PC-3 (cell line): ENCODE data around the gene PRPF31. TPM values are rescaled to one million over a fixed set of nuclear protein-coding genes. Genes with fewer than 3 reads are reported as not detected.

Experiments used
- ATAC-seq: fragments of 200-7000 bp; cut with Tn5 transposase; 2 replicates; pipeline ENCODE4 v1.9.1; 2020; ENCODE audit warnings: mild to moderate bottlenecking, moderate library complexity
- BruUV-seq: library from RNA; stranded (reverse); fragments of 400-500 nt; replicated peaks from 2 replicates; lab custom pipeline; 2021; lab: Mats Ljungman, UMichigan
- CTCF ChIA-PET: fragments of 300-600 bp; sonication (Branson Sonifier 250); formaldehyde crosslinking; loops from one replicate; lab custom pipeline; 2022; ENCODE audit warnings: antibody characterized with exemption; lab: Charles Lee
- POLR2A ChIA-PET: fragments of 300-600 bp; sonication (Branson Sonifier 250); formaldehyde crosslinking; loops from one replicate; lab custom pipeline; 2022; ENCODE audit warnings: antibody characterized with exemption; ENCODE audit not compliant: unreplicated experiment; lab: Charles Lee
- DNase-seq: peaks from one replicate; pipeline ENCODE4 v3.0.0-alpha.2; 2015
- H2AFZ ChIP-seq: fragments of 300-600 bp; sonication (generic); 2 replicates; pipeline ENCODE4 v1.6.0; 2016; ENCODE audit warnings: antibody characterized with exemption, low read length
- H3F3A ChIP-seq: fragments of 300-600 bp; sonication (generic); one replicate; pipeline ENCODE4 v1.6.0; 2017; ENCODE audit warnings: antibody characterized with exemption, low read length, control low read depth, mild to moderate bottlenecking; ENCODE audit not compliant: unreplicated experiment
- H3K27ac ChIP-seq: fragments of 300-600 bp; sonication (generic); 2 replicates; pipeline ENCODE4 v1.5.1; 2016; ENCODE audit warnings: mild to moderate bottlenecking, low read length
- H3K27me3 ChIP-seq: fragments of 300-600 bp; sonication (generic); 2 replicates; pipeline ENCODE4 v1.6.1; 2016; ENCODE audit warnings: low read length, mixed read lengths
- H3K36me3 ChIP-seq: fragments of 300-600 bp; sonication (generic); 2 replicates; pipeline ENCODE4 v1.6.1; 2016; ENCODE audit warnings: low read depth, mixed run types, low read length, mixed read lengths
- H3K4me1 ChIP-seq: fragments of 300-600 bp; sonication (generic); 2 replicates; pipeline ENCODE4 v1.5.1; 2016; ENCODE audit warnings: low read length; ENCODE audit not compliant: insufficient read depth
- H3K4me2 ChIP-seq: fragments of 300-600 bp; sonication (generic); 2 replicates; pipeline ENCODE4 v1.6.0; 2016; ENCODE audit warnings: low read length
- H3K4me3 ChIP-seq: fragments of 300-600 bp; sonication (generic); 2 replicates; pipeline ENCODE4 v1.5.1; 2016; ENCODE audit warnings: mild to moderate bottlenecking, low read length, mixed read lengths
- H3K79me2 ChIP-seq: fragments of 300-600 bp; sonication (generic); 2 replicates; pipeline ENCODE4 v1.6.1; 2017; ENCODE audit warnings: low read length, mixed read lengths
- H3K9ac ChIP-seq: fragments of 300-600 bp; sonication (generic); 2 replicates; pipeline ENCODE4 v1.6.0; 2016; ENCODE audit warnings: mild to moderate bottlenecking, low read length
- H3K9me2 ChIP-seq: fragments of 300-600 bp; sonication (generic); replicated peaks from 2 replicates; pipeline ENCODE4 v1.6.1; 2016; ENCODE audit warnings: mixed run types, low read length, mixed read lengths
- H3K9me3 ChIP-seq: fragments of 300-600 bp; sonication (generic); 2 replicates; pipeline ENCODE4 v1.6.1; 2016; ENCODE audit warnings: low read length, mixed read lengths
- H4K20me1 ChIP-seq: fragments of 300-600 bp; sonication (generic); 2 replicates; pipeline ENCODE4 v1.6.1; 2016; ENCODE audit warnings: low read length, mixed read lengths
- EZH2 ChIP-seq: fragments of 300-600 bp; sonication (generic); IDR thresholded peaks from one replicate; pipeline ENCODE4 v1.6.1; 2017; ENCODE audit warnings: antibody characterized with exemption, mild to moderate bottlenecking, low read length; ENCODE audit not compliant: unreplicated experiment
- EZH2phosphoT487 ChIP-seq: fragments of 300-600 bp; sonication (generic); IDR thresholded peaks from 2 replicates; pipeline ENCODE4 v1.6.1; 2018; ENCODE audit warnings: mild to moderate bottlenecking, antibody characterized with exemption, low read length, borderline replicate concordance
- intact Hi-C: fragments of 100-400 bp; cut with micrococcal nuclease; formaldehyde crosslinking; loops from 2 replicates; pipeline ENCODE4 v1.9.0; 2023
- total RNA-seq: library from RNA; depleted of rRNA; stranded (reverse); fragments of >200 nt; gene quantifications from 2 replicates; pipeline ENCODE4 v1.2.3, GENCODE V29; 2014
- TF ChIP-seq, protein P1 (sequence below): fragments of 300-600 bp; sonication (generic); conservative IDR thresholded peaks from 2 replicates; pipeline ENCODE4 v1.5.1; 2017; ENCODE audit warnings: antibody characterized with exemption, low read depth, mild to moderate bottlenecking, low read length

Gene PRPF31
- total RNA-seq, 1 experiment from 2014 or later, result 170 TPM

DNA sequence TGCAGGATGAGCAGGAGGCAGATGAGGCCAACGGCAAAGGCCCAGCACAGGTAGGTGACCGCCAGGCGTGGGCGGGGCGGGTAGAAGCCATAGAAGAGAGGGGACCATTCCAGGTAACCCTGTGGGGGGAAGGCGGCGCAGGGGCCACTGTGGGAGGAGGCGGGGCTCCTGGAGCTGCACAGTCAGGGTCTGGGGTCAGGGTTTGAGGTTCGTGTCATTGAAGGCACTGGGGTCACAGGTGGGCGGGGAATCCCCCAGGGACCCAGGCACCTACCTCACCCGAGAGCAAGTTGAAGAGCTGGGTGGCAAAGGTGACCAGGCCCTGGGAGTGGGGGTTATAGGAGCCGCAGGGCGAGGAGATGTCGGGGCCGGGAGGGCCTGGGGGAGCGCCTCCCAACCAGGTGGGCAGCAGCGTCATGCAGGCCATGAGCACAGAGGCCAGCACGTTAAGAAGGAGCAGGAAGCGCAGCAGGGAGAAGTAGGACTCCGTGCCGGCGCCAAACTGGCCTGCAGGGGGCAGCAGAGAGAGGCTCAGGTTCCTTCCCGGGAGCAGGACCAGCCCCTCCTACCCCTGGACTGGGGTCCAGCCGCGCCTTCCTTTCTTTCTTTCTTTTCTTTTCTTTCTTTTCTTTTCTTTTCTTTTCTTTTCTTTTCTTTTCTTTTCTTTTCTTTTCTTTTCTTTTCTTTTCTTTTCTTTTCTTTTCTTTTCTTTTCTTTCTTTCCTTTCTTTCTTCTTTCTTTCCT lies 52.8 kb downstream of the PRPF31 start:
- Histone ChIP-seq H3K9me2 (no peaks in the 10 kb centered on the region), H3K9me3 (no peaks in the 10 kb centered on the region), H3K27ac (no peak overlapping the region), H3K4me3 (no peak overlapping the region), H3K4me2 (0 out of 2 replicates have a peak overlapping the region, but pooled peaks have one; percentile 25), H4K20me1 (no peaks in the 10 kb centered on the region), H3K79me2 (no peaks in the 10 kb centered on the region), H3F3A (no peaks in the 10 kb centered on the region), H3K9ac (no peak overlapping the region), H3K4me1 (peaks cover 12% of the 10 kb centered on the region), H3K27me3 (no peaks in the 10 kb centered on the region), H3K36me3 (no peaks in the 10 kb centered on the region), H2AFZ (no peak overlapping the region)
- ChIA-PET CTCF (interaction anchor here (0.6 to 1.0 kb wide), 6 partner anchors 11 to 1243 kb away, joined by 3 to 6 read pairs (median 3); partner anchors contain the start of gene MBOAT7), POLR2A (interaction anchor here (0.6 to 1.1 kb wide), 2 partner anchors 31 to 1487 kb away, joined by 3 to 15 read pairs; partner anchors contain the start of genes CNOT3 and U2AF2)
- no TSS peak for BruUV-seq
- intact Hi-C loops, result loop anchor here (1.0 kb wide), 1 partner anchor 63 kb away; no protein-coding TSS in a partner anchor
- ATAC-seq, result peak; percentile 61
- peak; percentile 95 for DNase-seq
- TF ChIP-seq EZH2, result no peak
- TF ChIP-seq, protein P1, sequence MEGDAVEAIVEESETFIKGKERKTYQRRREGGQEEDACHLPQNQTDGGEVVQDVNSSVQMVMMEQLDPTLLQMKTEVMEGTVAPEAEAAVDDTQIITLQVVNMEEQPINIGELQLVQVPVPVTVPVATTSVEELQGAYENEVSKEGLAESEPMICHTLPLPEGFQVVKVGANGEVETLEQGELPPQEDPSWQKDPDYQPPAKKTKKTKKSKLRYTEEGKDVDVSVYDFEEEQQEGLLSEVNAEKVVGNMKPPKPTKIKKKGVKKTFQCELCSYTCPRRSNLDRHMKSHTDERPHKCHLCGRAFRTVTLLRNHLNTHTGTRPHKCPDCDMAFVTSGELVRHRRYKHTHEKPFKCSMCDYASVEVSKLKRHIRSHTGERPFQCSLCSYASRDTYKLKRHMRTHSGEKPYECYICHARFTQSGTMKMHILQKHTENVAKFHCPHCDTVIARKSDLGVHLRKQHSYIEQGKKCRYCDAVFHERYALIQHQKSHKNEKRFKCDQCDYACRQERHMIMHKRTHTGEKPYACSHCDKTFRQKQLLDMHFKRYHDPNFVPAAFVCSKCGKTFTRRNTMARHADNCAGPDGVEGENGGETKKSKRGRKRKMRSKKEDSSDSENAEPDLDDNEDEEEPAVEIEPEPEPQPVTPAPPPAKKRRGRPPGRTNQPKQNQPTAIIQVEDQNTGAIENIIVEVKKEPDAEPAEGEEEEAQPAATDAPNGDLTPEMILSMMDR, result peak; percentile 76

DNA sequence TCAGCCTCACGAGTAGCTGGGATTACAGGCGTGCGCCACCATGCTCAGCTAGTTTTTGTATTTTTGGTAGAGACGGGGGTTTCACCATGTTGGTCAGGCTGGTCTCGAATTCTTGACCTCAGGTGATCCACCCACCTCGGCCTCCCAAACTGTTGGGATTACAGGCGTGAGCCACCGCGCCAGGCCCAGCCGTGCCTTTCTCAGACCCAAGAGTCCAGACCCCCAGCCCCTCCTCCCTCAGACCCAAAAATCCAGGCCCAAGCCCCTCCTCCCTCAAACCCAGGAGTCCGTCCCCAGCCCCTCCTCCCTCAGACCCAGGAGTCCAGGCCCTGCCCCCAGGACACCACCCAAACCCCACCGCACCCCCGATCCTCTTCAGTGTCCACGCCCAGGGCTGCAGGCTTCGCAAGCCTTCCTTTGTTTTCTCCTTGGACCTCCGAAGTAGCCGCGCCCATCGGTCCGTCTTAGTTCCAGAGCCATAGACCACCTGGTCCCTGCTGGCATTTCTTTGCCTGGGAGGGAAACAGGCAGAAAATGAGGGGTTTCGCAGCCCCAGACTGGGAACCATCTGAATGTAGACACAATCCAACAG lies 53.7 kb downstream of the PRPF31 start:
- intact Hi-C loops, result no loop called here
- no peak for TF ChIP-seq EZH2phosphoT487
- TF ChIP-seq, protein P1, result no peak
- no peak for TF ChIP-seq EZH2
- no peaks in the 10 kb centered on the region for H3K9me2 ChIP-seq
- no TSS peak for BruUV-seq
- H3K9me3 ChIP-seq, result no peaks in the 10 kb centered on the region
- DNase-seq, result no peak
- no peaks in the 10 kb centered on the region for H3K79me2 ChIP-seq
- no peak overlapping the region for H3K4me3 ChIP-seq
- no peaks in the 10 kb centered on the region for H3F3A ChIP-seq
- ATAC-seq, result no peak
- H3K9ac ChIP-seq, result no peak overlapping the region
- H3K36me3 ChIP-seq, result no peaks in the 10 kb centered on the region
- no peaks in the 10 kb centered on the region for H4K20me1 ChIP-seq
- H3K4me1 ChIP-seq, result peaks cover 13% of the 10 kb centered on the region
- H3K27ac ChIP-seq, result no peak overlapping the region
- H3K4me2 ChIP-seq, result no peak overlapping the region
- POLR2A ChIA-PET, result interaction anchor here (0.6 to 1.1 kb wide), 2 partner anchors 9 to 32 kb away, joined by 3 to 15 read pairs; partner anchors contain the start of gene CNOT3
- CTCF ChIA-PET, result interaction anchor here (0.6 to 1.0 kb wide), 4 partner anchors 20 to 1244 kb away, joined by 3 to 6 read pairs (median 3); partner anchors contain the start of gene MBOAT7
- no peaks in the 10 kb centered on the region for H3K27me3 ChIP-seq
- no peak overlapping the region for H2AFZ ChIP-seq
